GM20000 (cell line): ENCODE data around the gene FAM186B.
"Not testable (repeated sequence)": the region's sequence is repeated elsewhere in the genome, so short reads cannot be mapped to it uniquely, and the experiment has no call there.

Experiments
- DNase-seq: peaks from one replicate; pipeline ENCODE4 v3.0.0; 2012; ENCODE audit warnings: low spot score
- TF ChIP-seq, protein P1 (sequence below): IDR thresholded peaks from 2 replicates; pipeline ENCODE4 v1.5.1; 2012; ENCODE audit warnings: mild to moderate bottlenecking, control low read depth; ENCODE audit errors: extremely low read depth, missing control alignments

Gene FAM186B

DNA sequence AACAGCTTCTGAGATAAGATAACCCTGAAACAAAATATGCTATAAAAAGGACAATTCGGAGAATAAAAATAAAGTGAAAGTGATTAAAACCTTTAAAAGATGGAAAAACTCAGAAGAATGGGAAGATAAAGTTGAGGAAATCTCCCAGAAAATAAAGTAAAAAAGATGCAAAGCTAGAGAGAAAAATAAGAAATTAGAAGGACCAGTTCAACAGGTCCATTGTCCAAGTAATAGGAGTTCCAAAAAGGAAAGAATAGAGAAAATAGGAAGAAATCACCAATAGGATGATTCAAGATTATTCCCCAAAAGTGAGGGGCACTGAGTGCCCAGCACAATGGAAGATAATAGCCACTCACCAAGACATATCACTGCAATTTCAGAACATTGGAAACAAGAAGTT, 13.1 kb upstream of the FAM186B start:
- no peak for DNase-seq
- TF ChIP-seq, protein P1, sequence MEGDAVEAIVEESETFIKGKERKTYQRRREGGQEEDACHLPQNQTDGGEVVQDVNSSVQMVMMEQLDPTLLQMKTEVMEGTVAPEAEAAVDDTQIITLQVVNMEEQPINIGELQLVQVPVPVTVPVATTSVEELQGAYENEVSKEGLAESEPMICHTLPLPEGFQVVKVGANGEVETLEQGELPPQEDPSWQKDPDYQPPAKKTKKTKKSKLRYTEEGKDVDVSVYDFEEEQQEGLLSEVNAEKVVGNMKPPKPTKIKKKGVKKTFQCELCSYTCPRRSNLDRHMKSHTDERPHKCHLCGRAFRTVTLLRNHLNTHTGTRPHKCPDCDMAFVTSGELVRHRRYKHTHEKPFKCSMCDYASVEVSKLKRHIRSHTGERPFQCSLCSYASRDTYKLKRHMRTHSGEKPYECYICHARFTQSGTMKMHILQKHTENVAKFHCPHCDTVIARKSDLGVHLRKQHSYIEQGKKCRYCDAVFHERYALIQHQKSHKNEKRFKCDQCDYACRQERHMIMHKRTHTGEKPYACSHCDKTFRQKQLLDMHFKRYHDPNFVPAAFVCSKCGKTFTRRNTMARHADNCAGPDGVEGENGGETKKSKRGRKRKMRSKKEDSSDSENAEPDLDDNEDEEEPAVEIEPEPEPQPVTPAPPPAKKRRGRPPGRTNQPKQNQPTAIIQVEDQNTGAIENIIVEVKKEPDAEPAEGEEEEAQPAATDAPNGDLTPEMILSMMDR = no peak

DNA sequence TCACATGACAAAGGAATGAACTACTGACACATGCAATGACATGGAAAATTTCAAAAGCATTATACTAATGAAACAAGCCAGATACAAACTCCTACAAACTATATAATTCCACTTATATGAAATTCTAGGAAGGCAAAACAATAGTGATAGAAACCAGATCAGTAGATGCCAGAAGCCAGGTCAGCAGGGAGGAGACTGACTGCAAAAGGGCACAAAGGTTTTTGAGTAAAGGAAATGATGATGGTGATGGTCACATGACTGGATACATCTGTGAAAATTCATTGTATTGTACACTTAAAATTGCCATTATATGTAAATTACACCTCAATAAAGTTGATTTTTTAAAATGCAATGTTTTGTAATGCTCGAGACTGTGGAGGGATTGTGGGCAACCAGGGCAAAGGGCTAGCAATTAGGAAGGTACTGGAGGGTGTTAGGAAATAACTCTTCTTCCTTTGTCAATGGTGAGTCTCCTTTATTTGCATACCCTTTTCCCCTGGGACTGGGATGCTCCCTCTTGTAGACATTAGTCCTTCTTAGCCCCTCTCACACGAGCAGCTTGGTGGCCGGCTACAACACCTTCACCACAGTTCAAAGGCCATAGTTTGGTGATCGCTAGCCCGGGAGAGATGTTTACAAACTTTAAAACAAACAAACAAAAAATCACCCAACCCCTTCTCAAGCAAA, 11.2 kb upstream of the FAM186B start:
- DNase-seq = no peak
- TF ChIP-seq, protein P1 = no peak

DNA sequence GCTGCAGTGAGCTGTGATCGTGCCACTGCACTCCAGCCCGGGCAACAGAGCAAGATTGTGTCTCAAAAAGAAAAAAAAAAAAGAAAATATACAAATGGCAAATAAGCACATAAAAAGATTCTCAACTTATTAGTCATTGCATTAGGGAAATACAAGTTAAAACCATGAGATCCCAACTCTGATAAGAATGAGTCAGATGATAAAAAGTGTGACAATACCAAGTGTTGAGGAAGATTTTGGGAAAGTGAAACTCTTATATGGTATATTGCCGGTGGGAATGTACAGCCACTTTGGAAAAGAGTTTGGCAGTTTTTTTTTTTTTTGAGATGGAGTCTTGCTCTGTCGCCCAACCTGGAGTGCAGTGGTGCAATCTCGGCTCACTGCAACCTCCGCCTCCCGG, 10.3 kb upstream of the FAM186B start:
- no peak for DNase-seq
- TF ChIP-seq, protein P1 = no peak

DNA sequence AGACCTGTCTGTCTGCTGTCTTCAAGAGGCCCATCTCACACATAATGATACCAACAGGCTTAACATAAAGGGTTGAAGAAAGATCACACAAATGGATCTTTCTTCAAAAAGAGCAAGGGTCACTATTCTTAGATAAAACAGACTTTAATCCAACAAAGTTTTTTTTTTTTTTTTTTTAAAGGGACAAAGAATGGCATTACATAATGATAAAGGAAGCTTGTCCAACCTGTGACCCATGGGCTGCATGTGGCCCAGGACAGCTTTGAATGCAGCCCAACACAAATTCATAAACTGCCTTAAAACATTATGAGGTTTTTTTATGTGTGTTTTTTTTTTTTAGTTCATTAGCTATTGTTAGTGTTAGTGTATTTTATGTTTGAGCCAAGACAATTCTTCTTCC, 6.8 kb upstream of the FAM186B start:
- no peak for DNase-seq

DNA sequence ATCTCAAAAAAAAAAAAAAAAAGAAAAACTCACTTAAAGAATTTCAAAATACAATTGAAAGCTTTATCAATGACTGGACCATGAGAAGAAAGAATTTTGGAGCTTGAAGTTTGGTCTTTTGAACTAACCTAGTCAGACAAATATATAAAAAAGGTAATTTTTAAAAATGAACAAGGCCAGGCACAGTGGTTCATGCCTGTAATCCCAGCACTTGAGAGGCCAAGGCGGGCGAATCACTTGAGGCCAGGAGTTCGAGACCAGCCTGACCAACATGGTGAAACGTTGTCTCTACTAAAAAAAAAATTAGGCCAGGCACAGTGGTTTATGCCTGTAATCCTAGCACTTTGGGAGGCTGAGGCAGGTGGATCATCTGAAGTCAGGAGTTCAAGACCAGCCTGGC, 5.3 kb upstream of the FAM186B start:
- DNase-seq = not testable (repeated sequence)

More for the DNA sequence above, 6.8 kb upstream of the FAM186B start:
- TF ChIP-seq, protein P1 = no peak

DNA sequence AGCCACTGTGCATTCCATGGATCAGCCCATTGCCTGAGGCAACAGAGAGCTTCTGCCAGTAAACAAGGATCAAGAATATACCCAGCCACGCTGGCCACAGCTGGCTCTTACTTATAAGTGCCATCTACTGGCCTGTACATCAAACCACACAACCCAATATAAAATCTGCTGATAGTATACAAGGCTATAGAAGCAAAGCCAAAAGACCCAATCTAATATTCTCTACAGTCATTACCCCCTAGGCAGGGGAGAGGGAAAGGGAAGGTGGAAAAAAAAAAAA, 4.4 kb upstream of the FAM186B start:
- DNase-seq = no peak
- TF ChIP-seq, protein P1 = no peak

DNA sequence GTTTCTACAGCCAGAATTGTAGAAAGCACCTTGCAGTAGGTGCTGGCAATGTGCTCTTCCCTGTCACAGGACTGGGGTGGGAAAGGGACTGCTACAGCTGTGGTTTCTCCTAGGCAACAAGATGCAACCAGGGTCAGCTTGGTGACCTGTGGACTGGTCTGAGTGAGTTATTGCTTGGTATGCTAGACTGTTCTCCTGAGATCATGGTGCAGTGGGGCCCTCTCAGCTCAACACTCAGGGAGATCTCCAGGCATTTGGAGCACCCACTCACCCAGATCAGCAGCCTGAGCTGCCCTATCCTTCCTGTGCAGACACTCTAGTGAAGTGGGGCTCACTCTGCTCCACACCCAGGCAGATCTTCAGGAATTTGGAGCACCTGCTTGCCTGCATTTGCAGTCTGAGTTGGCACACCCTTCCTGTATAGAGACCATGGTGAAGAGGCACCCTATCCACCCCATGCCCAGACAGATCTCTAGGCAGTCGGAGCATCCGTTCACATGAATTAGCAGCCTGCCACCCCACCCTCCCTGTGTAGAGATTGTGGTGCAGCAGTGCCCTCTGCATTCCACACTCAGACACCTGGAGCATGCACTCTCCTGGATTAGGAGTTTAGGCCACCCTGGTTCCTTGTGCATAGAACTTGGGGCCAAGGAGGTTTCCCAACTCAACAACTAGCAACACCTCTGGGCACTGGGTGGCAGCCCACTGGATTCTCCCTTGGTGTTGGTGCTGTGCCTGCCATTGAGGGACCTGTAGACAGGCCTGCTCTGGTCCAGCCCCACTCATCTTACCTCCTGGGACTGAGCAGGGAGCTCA, 3.8 kb upstream of the FAM186B start:
- TF ChIP-seq, protein P1 = no peak
- DNase-seq = no peak

DNA sequence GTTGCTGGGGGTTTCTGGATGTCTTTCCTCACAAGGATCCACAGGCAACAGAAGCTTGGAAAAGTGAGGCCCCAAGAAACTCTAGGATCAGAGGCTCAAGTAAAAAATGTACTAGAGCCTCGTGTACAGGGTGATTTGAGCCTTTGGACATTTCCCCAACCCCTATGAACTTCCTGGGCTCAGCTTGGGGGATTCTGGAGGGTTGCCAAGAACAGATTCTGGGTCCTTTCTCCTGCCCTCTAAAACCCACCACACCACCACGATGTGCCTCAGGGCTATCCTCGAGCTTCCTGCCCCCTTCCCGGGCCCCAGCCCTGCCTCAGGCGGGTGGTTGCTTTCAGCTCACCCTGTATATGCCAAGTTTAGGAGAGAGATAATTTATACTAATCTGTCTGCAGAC, 583 bp downstream of the FAM186B start:
- no peak for DNase-seq
- TF ChIP-seq, protein P1 = no peak
